GM20000 (cell line): ENCODE measurements around the gene COQ5.

Experiments
- DNase-seq: peaks from one replicate; pipeline ENCODE4 v3.0.0; 2012; ENCODE audit warnings: low spot score
- CTCF ChIP-seq: IDR thresholded peaks from 2 replicates; pipeline ENCODE4 v1.5.1; 2012; ENCODE audit warnings: mild to moderate bottlenecking, control low read depth; ENCODE audit errors: extremely low read depth, missing control alignments

The COQ5 gene

GRCh38 chr12:120554678-120555077 is 25.7 kb upstream of the COQ5 start:
- no peak for TF ChIP-seq CTCF
- DNase-seq: no peak

GRCh38 chr12:120546050-120546386 is 17.1 kb upstream of the COQ5 start:
- DNase-seq: no peak
- no peak for TF ChIP-seq CTCF

- DNase-seq: no peak
- no peak for TF ChIP-seq CTCF
These were observed 15.7 kb upstream of the COQ5 start for GRCh38 chr12:120544691-120545090.

GRCh38 chr12:120542166-120542565 is 13.2 kb upstream of the COQ5 start:
- DNase-seq: no peak
- TF ChIP-seq CTCF: no peak

GRCh38 chr12:120540445-120540844 is 11.5 kb upstream of the COQ5 start:
- no peak for DNase-seq
- TF ChIP-seq CTCF: no peak

GRCh38 chr12:120539303-120539702 is 10.3 kb upstream of the COQ5 start:
- no peak for TF ChIP-seq CTCF
- no peak for DNase-seq

- no peak for DNase-seq
- TF ChIP-seq CTCF: no peak
These were observed 9.6 kb upstream of the COQ5 start for GRCh38 chr12:120538281-120539156.
